ENCODE results near the gene NFATC2.

The NFATC2 gene

DNA sequence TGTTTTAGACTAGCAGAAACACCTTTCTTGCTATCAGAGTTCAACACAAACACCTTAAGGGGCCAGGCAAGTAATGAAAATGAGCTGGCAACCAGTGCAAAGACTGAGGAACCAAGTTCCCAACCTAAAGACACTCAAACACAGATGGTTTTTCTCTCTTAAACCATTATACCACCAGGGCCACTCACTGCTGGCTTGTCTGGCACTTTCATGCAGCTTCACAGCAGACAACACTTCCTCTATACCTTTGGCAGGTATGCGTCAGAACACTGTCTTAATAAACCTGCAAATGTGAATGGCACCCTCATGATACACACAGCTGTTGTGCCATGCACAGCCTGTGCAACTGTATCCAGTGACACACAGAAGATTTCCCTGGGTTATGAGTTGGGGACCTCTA lies 41.6 kb downstream of the NFATC2 start:
- no peak overlapping the region for H3K4me3 ChIP-seq (ENCODE audit: low read depth, low read length)
- TF ChIP-seq, protein P1, sequence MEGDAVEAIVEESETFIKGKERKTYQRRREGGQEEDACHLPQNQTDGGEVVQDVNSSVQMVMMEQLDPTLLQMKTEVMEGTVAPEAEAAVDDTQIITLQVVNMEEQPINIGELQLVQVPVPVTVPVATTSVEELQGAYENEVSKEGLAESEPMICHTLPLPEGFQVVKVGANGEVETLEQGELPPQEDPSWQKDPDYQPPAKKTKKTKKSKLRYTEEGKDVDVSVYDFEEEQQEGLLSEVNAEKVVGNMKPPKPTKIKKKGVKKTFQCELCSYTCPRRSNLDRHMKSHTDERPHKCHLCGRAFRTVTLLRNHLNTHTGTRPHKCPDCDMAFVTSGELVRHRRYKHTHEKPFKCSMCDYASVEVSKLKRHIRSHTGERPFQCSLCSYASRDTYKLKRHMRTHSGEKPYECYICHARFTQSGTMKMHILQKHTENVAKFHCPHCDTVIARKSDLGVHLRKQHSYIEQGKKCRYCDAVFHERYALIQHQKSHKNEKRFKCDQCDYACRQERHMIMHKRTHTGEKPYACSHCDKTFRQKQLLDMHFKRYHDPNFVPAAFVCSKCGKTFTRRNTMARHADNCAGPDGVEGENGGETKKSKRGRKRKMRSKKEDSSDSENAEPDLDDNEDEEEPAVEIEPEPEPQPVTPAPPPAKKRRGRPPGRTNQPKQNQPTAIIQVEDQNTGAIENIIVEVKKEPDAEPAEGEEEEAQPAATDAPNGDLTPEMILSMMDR (IDR thresholded peaks at IDR 0.05; ENCODE audit: low read depth, low read length): no peak
- DNase-seq (ENCODE audit: low read depth, low spot score): no peak
- in situ Hi-C loops (cut with HindIII; ENCODE audit: low sequenced_read_pairs): no loop called here

DNA sequence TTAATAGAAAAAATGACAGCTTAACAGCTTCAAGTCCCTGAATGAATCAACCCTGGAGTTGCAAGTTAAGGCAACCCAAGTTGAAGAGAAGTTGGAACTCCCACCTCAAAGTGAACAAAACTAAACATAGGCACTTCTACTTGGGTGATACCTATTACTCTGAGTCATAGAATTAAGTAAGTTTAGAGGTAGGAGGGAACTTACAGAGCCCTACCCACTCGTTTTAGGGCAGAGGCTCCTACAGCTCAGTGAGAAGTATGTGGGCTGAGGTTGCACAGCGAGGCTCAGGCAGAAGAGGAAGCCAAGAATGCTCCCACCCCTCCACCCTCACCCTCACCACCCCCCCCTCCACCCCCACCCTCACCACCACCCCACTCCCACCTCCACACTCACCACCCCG lies 42.2 kb downstream of the NFATC2 start:
- no peak overlapping the region for H3K4me3 ChIP-seq (ENCODE audit: low read depth, low read length)
- no peak for DNase-seq (ENCODE audit: low read depth, low spot score)
- in situ Hi-C loops (cut with HindIII; ENCODE audit: low sequenced_read_pairs): no loop called here
- TF ChIP-seq, protein P1 (IDR thresholded peaks at IDR 0.05; ENCODE audit: low read depth, low read length): no peak

DNA sequence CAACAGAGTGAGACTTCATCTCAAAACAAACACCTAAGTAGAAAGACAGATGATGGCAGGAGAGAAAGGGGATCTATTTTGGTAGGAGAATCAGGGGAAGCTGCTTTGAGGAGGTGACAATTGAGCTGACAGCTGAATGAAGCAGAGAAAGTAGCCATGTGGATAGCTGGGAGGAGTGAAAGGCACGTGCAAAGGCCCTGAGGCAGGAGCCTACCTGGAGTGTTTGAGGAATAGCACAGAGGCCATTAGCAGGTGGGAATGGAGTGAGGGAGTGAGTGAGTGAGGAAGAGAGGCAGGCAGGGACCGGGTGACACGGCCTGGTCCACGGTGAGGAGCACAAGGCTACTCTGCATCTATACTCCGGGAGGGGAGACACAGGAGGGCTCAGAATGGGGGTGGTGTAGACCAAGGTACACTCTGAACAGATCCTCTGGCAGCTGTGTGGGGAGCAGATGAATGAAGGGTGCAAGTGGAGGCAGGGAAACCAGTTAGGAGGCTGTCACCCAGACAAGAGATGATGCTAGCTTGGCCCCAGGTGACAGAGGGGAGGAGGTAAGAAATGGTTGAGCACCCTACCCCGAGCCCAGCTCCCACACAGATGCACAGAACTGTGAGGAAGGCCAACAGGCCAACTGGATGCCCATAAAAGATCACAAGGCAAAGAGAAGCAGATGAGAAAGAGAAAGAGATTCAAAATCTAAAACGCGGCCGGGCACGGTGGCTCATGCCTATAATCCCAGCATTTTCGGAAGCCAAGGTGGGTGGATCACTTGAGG lies 43.6 kb downstream of the NFATC2 start:
- no peak overlapping the region for H3K4me3 ChIP-seq (ENCODE audit: low read depth, low read length)
- no peak for DNase-seq (ENCODE audit: low read depth, low spot score)
- TF ChIP-seq, protein P1 (IDR thresholded peaks at IDR 0.05; ENCODE audit: low read depth, low read length): no peak
- in situ Hi-C loops (cut with HindIII; ENCODE audit: low sequenced_read_pairs): no loop called here

DNA sequence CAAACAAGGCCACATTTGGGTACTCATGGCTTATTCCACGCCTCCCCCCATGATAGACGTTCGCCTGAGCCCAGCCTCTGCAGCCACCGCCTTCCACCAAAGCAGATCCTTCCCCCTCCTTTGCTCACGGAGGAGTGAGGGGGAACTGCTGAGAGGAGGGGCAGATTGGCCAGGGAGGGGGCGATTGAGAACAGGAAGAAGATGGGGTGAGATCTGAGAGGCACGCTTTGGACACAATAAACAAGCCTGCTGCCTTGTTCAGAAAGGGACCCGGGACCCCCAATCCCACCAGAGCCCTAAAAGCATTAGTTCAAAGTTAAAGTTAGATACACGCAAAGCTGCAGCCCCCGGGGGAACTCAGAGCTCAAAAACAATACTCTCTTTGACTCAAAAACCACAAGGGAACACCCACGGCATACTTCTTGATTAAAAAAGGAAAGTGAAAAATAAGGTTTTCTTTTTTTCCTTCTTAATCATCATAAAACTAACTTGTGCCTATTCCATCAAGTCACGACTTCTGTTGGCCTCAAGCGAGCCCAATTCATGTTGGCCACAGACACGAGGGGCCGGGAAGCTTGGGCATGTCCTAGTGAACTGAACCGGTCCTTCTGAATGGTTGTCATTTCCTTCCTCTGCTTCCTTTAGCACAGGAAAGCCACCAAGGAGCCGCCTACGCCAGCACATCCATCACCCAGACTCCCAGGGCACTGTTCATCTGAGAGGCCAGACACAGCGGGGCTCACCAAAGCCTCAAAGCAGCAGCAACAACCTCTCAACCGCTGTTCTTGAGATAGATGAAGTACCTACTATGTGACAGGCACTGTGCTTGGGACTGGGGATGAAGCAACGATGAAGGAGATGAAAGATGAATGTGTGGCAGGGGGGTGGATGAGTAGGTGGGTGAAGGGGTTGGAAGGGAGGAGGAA lies 44.7 kb downstream of the NFATC2 start:
- in situ Hi-C loops (cut with HindIII; ENCODE audit: low sequenced_read_pairs): no loop called here
- DNase-seq (ENCODE audit: low read depth, low spot score): no peak
- H3K4me3 ChIP-seq (ENCODE audit: low read depth, low read length): no peak overlapping the region
- TF ChIP-seq, protein P1 (IDR thresholded peaks at IDR 0.05; ENCODE audit: low read depth, low read length): no peak

DNA sequence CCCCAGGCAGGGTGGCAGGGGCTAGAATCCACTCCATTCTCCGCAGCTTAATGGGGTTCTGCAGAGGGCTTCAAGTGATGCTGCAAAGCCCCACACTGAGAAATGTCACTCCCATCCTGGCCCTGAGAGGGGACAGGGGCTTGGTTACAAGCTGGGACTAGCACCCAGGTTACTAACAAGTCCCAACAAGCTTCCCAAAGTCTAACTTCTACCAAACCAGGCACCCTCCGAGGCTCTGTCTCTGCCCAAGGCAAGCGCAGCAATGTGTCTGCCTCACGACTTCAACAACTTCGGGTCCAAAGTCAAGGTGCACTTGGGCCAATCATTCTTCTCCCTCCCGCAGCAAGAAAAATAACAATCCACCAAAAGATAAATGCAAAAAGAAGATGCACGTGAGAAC lies 45.6 kb downstream of the NFATC2 start:
- TF ChIP-seq, protein P1 (IDR thresholded peaks at IDR 0.05; ENCODE audit: low read depth, low read length): no peak
- H3K4me3 ChIP-seq (ENCODE audit: low read depth, low read length): no peak overlapping the region
- no peak for DNase-seq (ENCODE audit: low read depth, low spot score)
- in situ Hi-C loops (cut with HindIII; ENCODE audit: low sequenced_read_pairs): no loop called here

DNA sequence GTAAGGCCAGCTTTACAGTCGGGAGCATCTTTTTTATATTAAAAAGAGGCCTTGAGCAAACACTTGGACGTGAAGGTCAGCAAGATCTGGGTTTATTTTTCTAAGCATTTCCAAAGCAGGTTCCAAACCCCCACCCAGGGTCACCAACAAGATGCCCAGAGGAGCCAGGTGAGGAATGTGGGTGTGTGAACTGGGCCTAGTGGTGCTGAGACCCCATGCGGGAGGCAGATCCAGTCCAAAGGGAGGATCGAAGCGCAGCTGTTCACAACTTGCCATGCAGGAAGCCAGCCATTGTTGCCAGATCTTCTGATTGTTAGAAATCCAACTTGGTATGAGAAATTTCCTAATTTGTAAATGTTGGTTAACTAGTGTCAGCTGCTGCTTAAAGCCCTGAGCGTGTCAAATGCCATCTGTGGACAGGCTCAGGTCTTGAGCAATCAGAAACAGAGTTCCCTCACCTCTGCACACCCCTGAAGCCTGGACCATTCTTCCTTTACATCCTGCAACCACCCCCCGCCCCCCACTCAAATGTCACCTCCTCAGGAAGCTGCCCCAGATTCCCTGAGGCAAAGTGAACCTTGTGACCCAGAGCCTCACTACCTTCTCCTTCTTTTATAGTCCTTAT lies 46.5 kb downstream of the NFATC2 start:
- TF ChIP-seq, protein P1 (IDR thresholded peaks at IDR 0.05; ENCODE audit: low read depth, low read length): no peak
- no peak for DNase-seq (ENCODE audit: low read depth, low spot score)
- in situ Hi-C loops (cut with HindIII; ENCODE audit: low sequenced_read_pairs): no loop called here
- no peak overlapping the region for H3K4me3 ChIP-seq (ENCODE audit: low read depth, low read length)
